OCI-LY7 (cell line): ENCODE results near the gene L3MBTL1. TPM values are rescaled to one million over a fixed set of nuclear protein-coding genes. Genes with fewer than 3 reads are reported as not detected.

Experiments used
- BruUV-seq: library from RNA; stranded (reverse); fragments of 400-500 nt; replicated peaks from 2 replicates; lab custom pipeline; 2021; lab: Mats Ljungman, UMichigan
- CTCF ChIA-PET: fragments of 300-600 bp; sonication (Branson Sonifier 250); formaldehyde crosslinking; loops from one replicate; lab custom pipeline; 2022; ENCODE audit warnings: antibody characterized with exemption; ENCODE audit not compliant: unreplicated experiment; lab: Charles Lee
- POLR2A ChIA-PET: fragments of 300-600 bp; sonication (Branson Sonifier 250); formaldehyde crosslinking; loops from one replicate; lab custom pipeline; 2022; ENCODE audit warnings: antibody characterized with exemption; lab: Charles Lee
- DNase-seq: peaks from one replicate; pipeline ENCODE4 v3.0.0-alpha.2; 2015; ENCODE audit warnings: low spot score
- H2AFZ ChIP-seq: fragments of 200-600 bp; sonication (generic), shearing (Covaris generic); 2 replicates; pipeline ENCODE4 v1.6.1; 2014; ENCODE audit warnings: mild to moderate bottlenecking, antibody characterized with exemption, low read length, moderate library complexity
- H3K27ac ChIP-seq: fragments of 200-600 bp; sonication (generic); 2 replicates; pipeline ENCODE4 v1.5.1; 2014; ENCODE audit warnings: mixed run types, low read depth, mild to moderate bottlenecking, moderate library complexity, low read length, inconsistent platforms; ENCODE audit not compliant: poor library complexity, severe bottlenecking
- H3K36me3 ChIP-seq: fragments of 200-600 bp; sonication (generic); 2 replicates; pipeline ENCODE4 v1.6.1; 2014; ENCODE audit warnings: mild to moderate bottlenecking, antibody characterized with exemption, low read length, moderate library complexity, mixed read lengths; ENCODE audit not compliant: insufficient read depth
- H3K4me1 ChIP-seq: fragments of 200-600 bp; sonication (generic); 2 replicates; pipeline ENCODE4 v1.5.1; 2014; ENCODE audit warnings: mild to moderate bottlenecking, low read length; ENCODE audit not compliant: insufficient read depth, poor library complexity, severe bottlenecking
- H3K4me2 ChIP-seq: fragments of 200-600 bp; sonication (generic); 2 replicates; pipeline ENCODE4 v1.6.1; 2014; ENCODE audit warnings: mild to moderate bottlenecking, low read length
- H3K4me3 ChIP-seq: fragments of 200-600 bp; sonication (generic); 2 replicates; pipeline ENCODE4 v1.5.1; 2014; ENCODE audit warnings: mild to moderate bottlenecking, low read depth, low read length; ENCODE audit not compliant: poor library complexity, severe bottlenecking
- H3K79me2 ChIP-seq: fragments of 200-600 bp; sonication (generic); 2 replicates; pipeline ENCODE4 v1.6.1; 2016; ENCODE audit warnings: low read depth, mild to moderate bottlenecking, low read length, moderate library complexity, mixed read lengths; ENCODE audit not compliant: insufficient read depth
- H3K9me2 ChIP-seq: fragments of 200-600 bp; sonication (generic); 2 replicates; pipeline ENCODE4 v1.6.1; 2016; ENCODE audit warnings: mild to moderate bottlenecking, low read length, mixed read lengths; ENCODE audit not compliant: insufficient read depth
- H3K9me3 ChIP-seq: fragments of 200-600 bp; sonication (generic); 2 replicates; pipeline ENCODE4 v1.6.1; 2014; ENCODE audit warnings: mild to moderate bottlenecking, mixed run types, low read length, mixed read lengths
- H4K20me1 ChIP-seq: fragments of 200-600 bp; sonication (generic); 2 replicates; pipeline ENCODE4 v1.6.1; 2014; ENCODE audit warnings: mild to moderate bottlenecking, antibody characterized with exemption, low read length, moderate library complexity, mixed read lengths; ENCODE audit not compliant: insufficient read depth
- EZH2phosphoT487 ChIP-seq: fragments of 200-600 bp; sonication (generic); IDR thresholded peaks from 2 replicates; pipeline ENCODE4 v1.6.1; 2018; ENCODE audit warnings: low read depth, borderline replicate concordance, mild to moderate bottlenecking, mixed run types, antibody characterized with exemption, low read length, moderate library complexity, mixed read lengths
- intact Hi-C: fragments of 100-400 bp; cut with micrococcal nuclease; formaldehyde crosslinking; loops from one replicate; pipeline ENCODE4 v1.10.0; 2022; ENCODE audit not compliant: unreplicated experiment
- total RNA-seq, 2 experiments: library from RNA; depleted of rRNA in 1 of 2; stranded (reverse); fragments of >200 nt in 1 of 2; shearing (Covaris generic) in 1 of 2; gene quantifications; 2 replicates each; pipeline ENCODE4 v1.2.3, GENCODE V29; 2014 to 2022
- TF ChIP-seq, protein P1 (sequence below): fragments of 200-600 bp; sonication (generic); conservative IDR thresholded peaks from 2 replicates; pipeline ENCODE4 v1.5.1; 2014; ENCODE audit warnings: mild to moderate bottlenecking, antibody characterized with exemption, low read length, moderate library complexity, mixed read lengths

L3MBTL1 gene
- total RNA-seq, 2 experiments from 2014 or later = 22.4 to 27.8 TPM

DNA sequence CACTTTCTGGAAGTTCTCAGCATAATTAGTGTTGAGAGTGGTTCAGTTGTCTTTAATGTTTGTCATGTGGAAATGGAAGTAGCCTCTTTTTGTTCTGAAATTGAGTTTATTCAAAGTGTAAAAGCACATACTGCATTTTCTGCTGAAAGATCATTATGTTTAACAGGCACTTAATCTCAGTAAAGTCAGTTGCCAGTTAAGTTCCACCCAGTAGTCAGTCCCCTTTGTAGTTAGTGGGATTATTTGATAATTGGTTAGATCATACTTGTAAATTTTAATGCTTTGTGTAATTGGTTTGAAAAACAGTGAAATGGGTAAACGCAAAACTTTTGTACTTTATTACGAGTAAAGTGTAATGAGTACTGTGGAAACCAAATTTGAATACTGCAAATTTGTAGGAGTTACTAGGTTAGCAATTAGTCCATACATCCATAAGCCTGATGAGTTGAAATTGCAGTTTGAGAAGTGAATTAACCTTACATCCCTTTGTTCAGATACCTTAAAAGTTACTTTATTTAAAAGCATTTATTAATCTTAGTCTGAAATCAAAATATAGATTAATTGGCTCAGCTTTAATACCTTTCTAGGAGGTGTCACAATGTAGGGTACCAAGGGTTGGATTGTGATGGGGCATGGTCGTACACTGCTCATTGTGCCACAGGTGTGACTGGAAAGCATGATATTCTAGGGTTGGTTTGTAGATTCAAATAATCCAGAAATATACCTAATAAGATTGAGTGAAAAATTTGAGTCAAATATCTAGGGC lies 45.4 kb upstream of the L3MBTL1 start:
- ChIA-PET POLR2A (interaction anchor here (0.7 kb wide), 1 partner anchor 266 kb away, joined by 4 read pairs; no protein-coding TSS in a partner anchor), CTCF (no interaction called here)
- no peak overlapping the region for H2AFZ ChIP-seq
- peaks cover 39% of the 10 kb centered on the region for H4K20me1 ChIP-seq
- H3K4me1 ChIP-seq = peaks cover 13% of the 10 kb centered on the region
- no peak overlapping the region for H3K4me3 ChIP-seq
- no TSS peak for BruUV-seq
- peaks cover 86% of the 10 kb centered on the region for H3K36me3 ChIP-seq
- no peak for DNase-seq
- no peaks in the 10 kb centered on the region for H3K9me2 ChIP-seq
- no peak for TF ChIP-seq EZH2phosphoT487
- TF ChIP-seq, protein P1, sequence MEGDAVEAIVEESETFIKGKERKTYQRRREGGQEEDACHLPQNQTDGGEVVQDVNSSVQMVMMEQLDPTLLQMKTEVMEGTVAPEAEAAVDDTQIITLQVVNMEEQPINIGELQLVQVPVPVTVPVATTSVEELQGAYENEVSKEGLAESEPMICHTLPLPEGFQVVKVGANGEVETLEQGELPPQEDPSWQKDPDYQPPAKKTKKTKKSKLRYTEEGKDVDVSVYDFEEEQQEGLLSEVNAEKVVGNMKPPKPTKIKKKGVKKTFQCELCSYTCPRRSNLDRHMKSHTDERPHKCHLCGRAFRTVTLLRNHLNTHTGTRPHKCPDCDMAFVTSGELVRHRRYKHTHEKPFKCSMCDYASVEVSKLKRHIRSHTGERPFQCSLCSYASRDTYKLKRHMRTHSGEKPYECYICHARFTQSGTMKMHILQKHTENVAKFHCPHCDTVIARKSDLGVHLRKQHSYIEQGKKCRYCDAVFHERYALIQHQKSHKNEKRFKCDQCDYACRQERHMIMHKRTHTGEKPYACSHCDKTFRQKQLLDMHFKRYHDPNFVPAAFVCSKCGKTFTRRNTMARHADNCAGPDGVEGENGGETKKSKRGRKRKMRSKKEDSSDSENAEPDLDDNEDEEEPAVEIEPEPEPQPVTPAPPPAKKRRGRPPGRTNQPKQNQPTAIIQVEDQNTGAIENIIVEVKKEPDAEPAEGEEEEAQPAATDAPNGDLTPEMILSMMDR = no peak
- H3K79me2 ChIP-seq = peaks cover 64% of the 10 kb centered on the region
- H3K4me2 ChIP-seq = no peak overlapping the region
- no peak overlapping the region for H3K27ac ChIP-seq
- intact Hi-C loops = no loop called here
- H3K9me3 ChIP-seq = no peaks in the 10 kb centered on the region

DNA sequence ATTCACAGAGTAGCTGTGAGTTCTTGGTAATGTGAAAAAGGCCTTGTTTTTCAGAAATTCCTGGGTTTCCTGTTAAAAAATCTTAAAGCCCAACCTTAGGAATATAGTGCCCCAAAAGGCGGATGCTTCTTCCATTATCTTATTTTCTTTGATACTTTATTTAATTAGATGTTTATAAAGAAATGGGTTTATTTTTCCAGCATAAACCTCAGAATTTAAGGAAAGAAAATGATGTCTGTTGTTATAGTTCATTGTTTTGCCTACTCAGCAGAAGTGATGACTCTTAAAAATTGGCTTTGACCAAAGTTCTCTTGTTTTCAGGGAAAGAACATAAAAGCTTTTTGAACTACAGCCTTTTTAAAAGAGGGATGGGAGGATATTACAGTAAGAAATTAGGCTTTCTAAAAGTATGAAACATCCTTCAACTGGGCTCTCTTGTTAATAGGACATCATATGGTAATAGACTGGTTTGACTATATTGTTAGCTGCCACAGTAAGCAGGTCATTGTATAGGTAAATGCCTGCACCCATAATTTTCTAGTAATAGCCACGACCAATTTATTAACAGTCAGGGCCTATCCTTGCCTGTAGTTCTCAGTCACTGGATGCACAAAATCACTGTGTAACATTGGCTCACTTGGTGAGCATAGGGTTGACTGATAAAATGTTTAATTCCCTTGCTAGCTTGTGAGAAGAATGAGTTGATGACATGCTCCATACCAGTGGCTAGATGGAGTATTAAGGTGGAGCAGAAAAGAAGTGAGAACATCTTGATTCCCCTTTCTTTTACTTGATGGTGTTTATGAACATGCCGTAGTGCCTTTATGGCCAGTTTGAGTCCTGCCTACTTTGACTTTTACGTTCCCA lies 44.6 kb upstream of the L3MBTL1 start:
- Histone ChIP-seq H3K4me1 (peaks cover 13% of the 10 kb centered on the region), H2AFZ (no peak overlapping the region), H3K79me2 (peaks cover 62% of the 10 kb centered on the region), H3K9me2 (no peaks in the 10 kb centered on the region), H3K4me2 (no peak overlapping the region), H3K9me3 (no peaks in the 10 kb centered on the region), H3K4me3 (no peak overlapping the region), H4K20me1 (peaks cover 39% of the 10 kb centered on the region), H3K27ac (no peak overlapping the region), H3K36me3 (peaks cover 94% of the 10 kb centered on the region)
- BruUV-seq = no TSS peak
- TF ChIP-seq EZH2phosphoT487 = no peak
- TF ChIP-seq, protein P1 = no peak
- POLR2A ChIA-PET = no interaction called here
- CTCF ChIA-PET = no interaction called here
- intact Hi-C loops = no loop called here
- no peak for DNase-seq
